ENCODE data around the gene UBAP1. TPM values are rescaled to one million over a fixed set of nuclear protein-coding genes. Genes with fewer than 3 reads are reported as not detected.
"Not testable (repeated sequence)": the region's sequence is repeated elsewhere in the genome, so short reads cannot be mapped to it uniquely, and the experiment has no call there.

The UBAP1 gene
- 16.2 and 19.5 TPM in 2 replicates for polyA plus RNA-seq (2014; cell fraction: cytosol; rRNA removed)
- 10.6 and 12.3 TPM in 2 replicates for polyA plus RNA-seq (2014; cell fraction: nucleus; rRNA removed)

GRCh38 chr9:34178436-34179212 is at the start of gene UBAP1:
Gene UBAP1 (plus strand): TSS chr9:34179043. CDS start chr9:34220915, 41,872 bp downstream.
- DNase-seq (ENCODE audit: low spot score) = peak; percentile 98

- no peak for DNase-seq (ENCODE audit: low spot score)
These were observed 47.3 kb upstream of the UBAP1 start for GRCh38 chr9:34131571-34131970.

- no peak for DNase-seq (ENCODE audit: low spot score)
These were observed 45.4 kb upstream of the UBAP1 start for GRCh38 chr9:34133436-34133949.

GRCh38 chr9:34134521-34134920 is 44.3 kb upstream of the UBAP1 start:
- no peak for DNase-seq (ENCODE audit: low spot score)

GRCh38 chr9:34138644-34139043 is 40.2 kb upstream of the UBAP1 start:
- DNase-seq (ENCODE audit: low spot score) = not testable (repeated sequence)

GRCh38 chr9:34139477-34140146 is 39.2 kb upstream of the UBAP1 start:
- no peak for DNase-seq (ENCODE audit: low spot score)

GRCh38 chr9:34140853-34141252 is 38.0 kb upstream of the UBAP1 start:
- DNase-seq (ENCODE audit: low spot score) = no peak

GRCh38 chr9:34143116-34143515 is 35.7 kb upstream of the UBAP1 start:
- no peak for DNase-seq (ENCODE audit: low spot score)

GRCh38 chr9:34145165-34145564 is 33.7 kb upstream of the UBAP1 start:
- DNase-seq (ENCODE audit: low spot score) = no peak

- no peak for DNase-seq (ENCODE audit: low spot score)
These were observed 27.4 kb upstream of the UBAP1 start for GRCh38 chr9:34151398-34151797.

GRCh38 chr9:34154057-34154456 is 24.8 kb upstream of the UBAP1 start:
- no peak for DNase-seq (ENCODE audit: low spot score)

GRCh38 chr9:34157318-34157717 is 21.5 kb upstream of the UBAP1 start:
- DNase-seq (ENCODE audit: low spot score) = no peak

GRCh38 chr9:34157898-34158297 is 20.9 kb upstream of the UBAP1 start:
- no peak for DNase-seq (ENCODE audit: low spot score)

GRCh38 chr9:34158362-34158869 is 20.4 kb upstream of the UBAP1 start:
- no peak for DNase-seq (ENCODE audit: low spot score)

- DNase-seq (ENCODE audit: low spot score) = no peak
These were observed 15.4 kb upstream of the UBAP1 start for GRCh38 chr9:34163434-34163833.

GRCh38 chr9:34169125-34169524 is 9.7 kb upstream of the UBAP1 start:
- no peak for DNase-seq (ENCODE audit: low spot score)

GRCh38 chr9:34170237-34170991 is 8.4 kb upstream of the UBAP1 start:
- DNase-seq (ENCODE audit: low spot score) = peak; percentile 30

- peak; percentile 31 for DNase-seq (ENCODE audit: low spot score)
These were observed 6.9 kb upstream of the UBAP1 start for GRCh38 chr9:34171753-34172535.

- no peak for DNase-seq (ENCODE audit: low spot score)
These were observed 2.8 kb upstream of the UBAP1 start for GRCh38 chr9:34176089-34176488.

GRCh38 chr9:34177593-34178435 is 1.0 kb upstream of the UBAP1 start:
- no peak for DNase-seq (ENCODE audit: low spot score)

All from SK-N-DZ (cell line).